Stimulated activated CD8-positive, alpha-beta memory T cell treated with anti-CD3 and anti-CD28 coated beads, Interleukin-12 subunit alpha, Interleukin-12 subunit beta, amount 100 ng/mL, for 24 hours (primary cell): Measurements from ENCODE around the gene DOCK9.
"Not testable (repeated sequence)": the region's sequence is repeated elsewhere in the genome, so short reads cannot be mapped to it uniquely, and the experiment has no call there.

ENCODE experiments used
- DNase-seq: peaks from one replicate; pipeline ENCODE4 v3.0.0-alpha.2; 2020; ENCODE audit errors: extremely low read depth

DOCK9 gene

DNA sequence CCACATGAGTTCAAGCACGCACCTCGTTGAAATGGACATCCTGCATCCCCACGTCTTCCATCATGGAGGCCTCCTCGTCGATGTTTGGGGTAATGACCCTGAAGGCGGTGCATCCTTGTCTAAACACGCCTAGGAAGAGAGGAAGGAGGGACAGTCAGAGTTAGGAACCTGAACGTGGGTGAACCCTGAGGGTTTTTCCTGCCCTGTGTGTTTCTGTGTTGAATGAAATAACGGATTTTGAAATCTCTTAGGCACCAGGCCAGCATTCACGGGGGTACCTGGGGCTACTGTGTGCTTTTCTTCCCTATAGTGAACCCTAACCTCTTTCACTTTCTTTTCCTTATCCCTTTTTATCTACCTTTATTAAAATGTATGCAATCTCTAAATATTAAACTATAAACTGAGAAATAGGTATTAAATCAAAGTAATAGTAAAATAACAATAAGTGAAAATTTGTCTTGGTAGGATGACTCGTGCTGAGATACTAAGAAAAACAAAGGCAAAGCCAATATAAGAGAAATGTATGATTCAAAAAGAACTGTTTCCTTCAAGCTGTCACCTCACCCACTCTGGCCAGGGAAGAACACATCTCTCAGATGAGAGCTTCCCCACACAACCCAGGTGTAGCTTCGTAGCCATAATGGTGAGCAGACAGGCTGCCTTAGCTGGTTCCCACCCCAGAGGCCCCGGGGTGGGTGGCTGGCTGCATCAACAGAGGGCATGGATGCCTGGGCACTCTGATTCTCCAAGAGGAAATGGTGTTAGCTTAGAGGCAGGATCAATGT, 153.3 kb downstream of the DOCK9 start:
- no peak for DNase-seq

DNA sequence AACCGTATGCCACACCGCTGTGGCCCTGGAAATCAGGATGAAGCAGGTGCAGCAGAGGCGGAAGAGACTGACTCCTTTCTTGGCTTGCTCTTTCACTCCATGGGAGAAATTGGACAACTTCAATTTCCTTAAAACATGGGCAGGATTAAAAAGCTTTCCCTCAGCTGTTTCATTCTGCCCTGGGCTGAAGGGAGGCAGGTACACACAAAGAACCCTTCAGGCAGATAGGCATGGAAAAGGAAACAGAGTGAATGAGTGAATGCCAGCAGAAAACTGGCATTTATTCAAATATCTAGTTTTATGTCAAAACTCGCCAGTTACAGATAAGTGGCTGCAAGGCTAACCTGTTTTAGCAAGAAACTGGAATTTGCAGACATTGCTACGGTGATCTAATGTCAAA, 154.4 kb downstream of the DOCK9 start:
- DNase-seq, result no peak

DNA sequence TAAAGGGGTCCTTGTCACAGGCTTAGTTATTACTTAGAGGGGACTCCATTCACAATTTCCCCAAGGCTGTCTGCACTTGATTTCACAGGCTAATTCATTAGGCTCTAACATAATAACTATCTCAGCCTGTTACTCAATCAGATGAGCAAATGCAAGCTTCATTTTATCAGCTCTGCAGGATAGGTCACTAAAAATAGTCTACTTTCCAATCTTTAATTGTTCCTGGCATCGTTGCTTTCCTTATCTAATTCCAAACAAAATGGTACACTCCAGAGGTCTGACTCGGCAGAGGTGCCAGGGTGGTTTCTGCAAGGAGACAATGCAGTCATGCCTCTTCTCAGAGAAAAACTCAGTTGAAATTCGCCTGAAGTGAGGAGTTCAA, 155.6 kb downstream of the DOCK9 start:
- DNase-seq, result no peak

DNA sequence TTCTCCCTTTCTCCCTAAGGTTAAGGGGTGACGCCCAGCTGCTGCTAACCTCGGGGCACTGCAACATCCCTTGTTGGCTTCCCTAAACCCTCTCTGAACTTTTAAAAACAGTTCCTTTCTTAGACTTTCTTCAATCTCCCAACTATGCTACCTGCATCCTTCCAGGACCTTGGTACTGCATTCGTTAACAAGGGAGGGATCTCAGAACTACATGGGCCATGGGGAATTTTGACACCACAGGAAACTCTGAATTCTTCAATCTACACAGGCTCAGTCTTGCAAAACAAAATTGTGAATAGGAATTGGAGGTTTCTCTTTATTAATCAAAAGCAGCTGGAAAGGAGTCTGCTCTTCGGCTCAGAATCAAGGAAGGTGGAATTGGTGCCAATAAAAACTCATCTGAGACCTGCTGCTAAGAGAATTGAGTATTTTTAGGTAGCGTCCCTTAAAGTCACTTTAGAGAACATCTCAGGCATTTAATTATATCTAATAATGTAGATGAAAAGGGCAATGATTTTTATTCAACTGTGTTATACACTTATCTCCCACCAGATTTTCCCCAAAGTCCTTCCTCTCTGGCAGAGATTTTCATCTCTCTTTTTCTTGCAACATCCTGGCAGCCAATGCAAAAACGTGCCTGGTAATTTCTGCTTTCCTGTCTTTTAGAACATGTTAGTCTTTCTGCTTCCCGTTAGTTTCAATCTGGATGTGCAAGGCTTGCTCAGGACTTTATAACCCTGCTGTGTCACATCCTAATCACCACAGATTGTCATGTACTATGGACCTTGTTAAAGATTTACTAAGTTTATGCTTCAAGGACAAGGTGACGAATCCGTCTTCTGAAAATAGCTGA, 156.3 kb downstream of the DOCK9 start:
- no peak for DNase-seq

DNA sequence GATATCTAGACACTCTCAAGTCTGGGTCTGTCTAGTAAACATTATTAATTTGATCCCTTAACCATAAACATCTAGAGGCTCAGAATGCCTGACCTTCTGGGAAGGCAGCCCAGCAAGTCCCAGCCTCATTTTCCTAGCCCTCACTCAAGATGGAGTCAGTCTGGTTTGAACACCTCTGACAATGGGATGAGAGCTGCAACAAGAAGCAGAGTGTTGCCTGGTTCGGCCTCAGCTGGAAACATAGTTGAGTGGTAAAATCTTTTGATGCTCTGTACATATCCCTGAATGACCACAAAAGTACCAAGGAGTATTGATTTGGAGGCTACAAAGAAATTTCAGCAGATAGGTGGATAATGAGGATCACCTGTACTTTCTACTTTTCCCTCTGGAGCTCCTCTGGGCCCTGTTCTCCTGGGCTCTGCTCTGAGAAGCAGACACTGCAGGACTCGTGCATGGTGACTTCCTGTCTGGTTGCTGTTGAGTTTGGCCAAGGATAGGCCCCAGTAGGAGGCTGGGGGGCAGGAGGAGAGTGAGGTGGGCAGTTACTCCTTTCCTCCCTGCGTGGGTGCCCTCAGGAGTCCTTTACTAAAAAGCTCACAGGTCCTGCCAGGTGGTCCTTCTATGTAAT, 157.0 kb downstream of the DOCK9 start:
- no peak for DNase-seq

DNA sequence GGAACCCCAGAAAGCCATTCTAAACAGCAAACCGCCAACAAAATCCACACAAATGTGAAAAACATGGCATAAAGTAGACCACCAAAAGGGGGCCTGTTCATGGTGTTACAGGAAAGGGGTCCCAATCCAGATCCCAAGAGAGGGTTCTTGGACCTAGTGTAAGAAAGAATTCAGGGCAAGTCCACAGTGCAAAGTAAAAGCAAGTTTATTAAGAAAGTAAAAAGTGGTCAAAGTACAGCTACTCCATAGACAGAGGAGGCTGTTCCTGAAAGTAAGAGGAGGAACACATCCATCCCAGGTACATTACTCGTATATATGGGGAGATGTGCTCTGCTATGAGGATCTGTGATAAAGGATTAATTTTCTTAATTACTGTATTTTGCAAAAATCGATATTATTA, 157.6 kb downstream of the DOCK9 start:
- DNase-seq, result no peak

DNA sequence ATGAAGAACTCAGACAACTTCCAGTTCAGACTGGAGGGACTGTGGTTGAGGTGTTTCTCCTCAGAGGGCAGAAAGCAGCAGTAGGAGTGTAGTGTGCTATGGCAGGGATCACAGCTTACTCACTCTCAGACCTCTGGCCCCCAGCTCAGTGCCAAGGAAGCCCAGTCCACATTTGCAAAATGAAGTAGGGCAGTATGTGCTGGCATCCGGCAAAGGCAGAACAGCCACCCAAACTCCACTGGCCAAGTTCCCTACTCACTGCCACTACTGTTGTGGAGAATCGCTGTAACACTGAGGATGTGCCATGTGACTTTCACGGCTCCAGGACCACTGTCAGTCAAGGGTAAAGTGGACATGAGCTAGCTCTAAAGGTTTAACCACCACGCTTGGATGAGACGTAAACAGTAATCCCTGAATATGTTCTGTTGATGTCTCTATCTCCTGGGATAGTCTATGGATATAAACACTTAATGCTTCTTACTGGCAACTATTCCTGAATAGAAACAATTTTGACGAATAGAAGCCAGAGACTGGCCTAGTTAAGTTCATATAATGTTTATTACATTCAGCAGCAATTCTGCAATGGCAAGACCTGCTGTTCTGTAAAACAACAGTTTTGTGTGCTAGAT, 158.4 kb downstream of the DOCK9 start:
- no peak for DNase-seq

DNA sequence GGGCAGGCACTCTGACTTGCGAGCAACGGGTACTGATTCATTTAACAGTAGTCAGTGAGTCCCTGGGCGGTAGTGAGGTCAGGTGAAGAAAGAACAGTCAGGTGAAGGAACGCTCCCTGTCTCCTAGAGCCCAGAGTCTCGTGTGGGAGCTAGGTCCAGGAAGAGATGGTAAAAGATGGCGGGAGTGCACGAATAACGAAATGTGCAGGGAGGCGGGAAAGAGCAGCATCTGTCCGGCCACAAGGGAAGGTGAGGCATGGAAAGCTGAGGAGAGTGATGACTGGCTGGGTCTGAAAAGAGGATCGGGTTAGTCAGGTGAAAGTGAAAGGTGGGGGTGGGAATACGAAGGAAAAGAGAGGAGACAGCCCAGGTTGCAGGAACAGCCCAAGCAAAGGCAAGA, 161.5 kb downstream of the DOCK9 start:
- no peak for DNase-seq

DNA sequence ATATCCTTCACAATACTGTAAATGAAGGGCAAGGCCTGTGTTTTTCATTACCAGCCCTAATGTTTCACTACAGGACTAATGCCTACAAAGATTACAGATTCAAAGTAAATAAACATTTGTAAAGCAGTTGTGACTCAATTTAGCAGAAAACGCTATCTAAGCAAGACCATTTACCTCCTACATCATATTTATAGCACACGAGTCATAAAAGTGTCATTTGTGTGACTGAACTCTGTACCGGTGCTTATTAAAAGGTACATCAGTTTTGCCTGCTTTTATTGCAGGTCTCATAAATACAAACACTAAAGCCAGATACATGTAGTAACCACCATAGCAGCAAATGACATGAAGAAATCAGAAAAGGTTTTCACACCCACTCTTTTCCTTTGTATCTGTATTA, 163.9 kb downstream of the DOCK9 start:
- DNase-seq, result no peak

DNA sequence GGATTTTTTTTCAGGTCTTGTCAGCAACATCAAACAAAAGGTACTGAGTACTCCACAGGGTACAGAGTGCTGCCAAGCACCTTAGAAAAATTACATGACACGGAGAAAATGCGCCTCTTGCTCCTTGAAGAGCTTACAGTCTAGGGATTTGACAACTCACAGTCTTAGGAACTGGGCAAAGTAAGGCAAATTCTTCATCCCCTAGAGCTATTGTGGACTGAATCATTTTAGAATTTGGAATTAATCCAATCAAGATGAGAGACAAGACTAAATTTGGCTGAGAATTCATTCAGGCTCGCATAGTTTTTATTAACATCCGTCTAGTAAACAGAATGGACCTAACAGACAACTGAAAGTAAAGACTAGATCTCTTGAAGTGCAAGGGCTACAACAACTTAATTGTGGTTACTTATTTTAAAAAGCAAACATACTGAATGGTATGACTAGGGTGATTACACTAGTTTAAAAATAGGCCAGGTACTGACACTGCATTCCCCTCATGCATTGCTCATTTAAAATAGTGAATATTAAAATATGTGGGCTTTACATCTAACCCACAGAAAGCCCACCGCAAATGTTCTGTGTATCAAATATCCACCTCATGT, 165.6 kb downstream of the DOCK9 start:
- not testable (repeated sequence) for DNase-seq

DNA sequence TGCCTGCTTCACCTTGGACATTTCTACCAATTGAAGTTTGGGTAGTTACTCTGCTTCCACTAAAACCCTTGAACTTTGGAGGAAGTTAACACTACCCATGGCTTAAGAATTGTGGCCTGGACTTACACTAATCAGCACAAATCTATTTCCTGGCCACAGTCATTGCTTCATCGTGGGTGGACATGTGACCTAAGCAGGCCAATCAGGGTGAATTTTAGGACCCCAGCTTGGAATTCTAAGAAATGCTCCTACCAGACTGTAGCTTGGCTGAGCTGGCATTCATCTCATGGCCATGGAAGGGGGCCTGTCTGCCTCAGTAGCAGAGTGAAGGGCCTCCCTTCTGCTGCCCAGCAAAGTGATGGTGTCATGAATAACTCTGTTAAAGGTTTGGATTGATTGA, 167.1 kb downstream of the DOCK9 start:
- no peak for DNase-seq

DNA sequence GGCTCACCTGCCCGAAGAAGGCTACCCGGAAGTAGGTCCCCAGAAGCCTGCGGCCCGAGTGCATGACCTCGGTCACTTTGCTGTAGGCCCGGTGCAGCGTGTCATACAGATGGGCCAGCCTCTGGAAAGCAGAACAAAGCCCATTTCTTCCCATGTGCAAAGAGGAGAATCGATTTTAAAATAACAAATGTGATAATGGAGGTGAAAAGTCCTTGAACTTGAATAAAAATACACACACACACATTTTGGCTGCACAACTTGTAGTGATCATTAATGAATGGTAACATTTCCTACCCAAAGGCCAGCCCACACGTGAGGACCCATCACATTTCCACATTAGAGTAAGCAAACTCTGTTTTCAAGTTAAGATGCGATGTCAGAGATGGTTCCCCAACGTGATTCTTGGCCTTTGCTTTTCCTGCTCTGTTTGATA, 168.5 kb downstream of the DOCK9 start:
- no peak for DNase-seq

DNA sequence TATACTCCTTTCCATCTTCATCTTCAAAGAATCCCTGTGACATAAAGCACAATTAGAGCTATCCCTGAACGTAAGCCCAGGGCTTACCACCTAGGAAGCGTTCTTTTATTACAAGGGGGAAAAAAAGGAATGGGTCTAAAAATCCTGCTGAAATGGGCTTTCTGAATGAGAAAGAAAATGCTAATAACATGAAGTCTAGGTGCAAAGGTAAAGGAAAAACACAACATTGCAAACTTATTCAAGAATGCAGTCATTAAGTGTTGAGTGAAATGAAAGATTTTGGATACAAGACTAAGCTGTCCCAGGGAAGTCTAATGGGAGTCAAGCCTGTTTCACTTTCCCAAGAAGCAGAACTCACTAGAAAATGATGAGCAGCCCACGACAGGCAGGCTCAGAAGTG, 170.1 kb downstream of the DOCK9 start:
- DNase-seq, result no peak

DNA sequence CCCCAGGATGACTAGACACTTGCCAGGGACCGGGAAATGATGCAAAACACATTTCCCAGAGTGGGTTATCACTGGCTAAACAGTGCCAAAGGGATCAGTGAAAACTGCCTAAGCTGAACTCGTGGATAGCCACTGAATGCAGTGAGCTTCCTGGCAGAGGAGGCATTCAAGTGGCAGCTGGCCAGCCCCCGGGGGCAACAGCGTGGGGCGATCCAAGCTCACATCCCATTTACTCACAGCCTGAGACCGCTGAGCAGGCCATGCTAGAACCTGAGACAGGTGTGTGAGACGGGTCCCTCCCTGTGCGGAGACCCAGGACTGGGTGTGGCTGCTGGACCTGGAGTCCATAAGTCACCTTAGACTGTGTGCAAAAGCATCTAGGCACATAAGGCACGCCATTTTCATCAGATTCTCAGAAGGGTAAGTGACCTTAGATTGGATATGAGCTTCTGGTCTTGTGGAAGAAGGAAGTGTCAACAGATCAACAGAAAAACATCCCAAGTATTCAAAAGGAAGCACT, 173.5 kb downstream of the DOCK9 start:
- no peak for DNase-seq

DNA sequence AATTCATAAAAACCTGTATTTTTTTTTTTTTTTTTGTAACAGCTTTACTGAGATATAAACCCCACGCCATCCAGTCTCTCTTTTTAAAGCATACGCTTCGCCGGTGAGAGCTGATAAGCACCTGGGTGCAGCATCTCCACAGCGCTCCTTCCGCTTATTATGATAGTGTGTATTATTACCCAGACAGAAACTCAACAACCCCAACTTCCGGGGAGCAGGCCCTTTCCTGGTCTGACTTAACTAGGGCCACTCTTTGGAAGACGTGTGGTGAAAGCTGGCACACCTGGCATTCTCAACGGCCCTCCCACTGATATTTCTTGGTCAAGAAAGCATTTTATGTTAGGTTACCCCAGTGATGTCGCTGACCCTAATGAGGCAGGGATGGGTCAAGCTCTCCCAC, 173.9 kb downstream of the DOCK9 start:
- no peak for DNase-seq

DNA sequence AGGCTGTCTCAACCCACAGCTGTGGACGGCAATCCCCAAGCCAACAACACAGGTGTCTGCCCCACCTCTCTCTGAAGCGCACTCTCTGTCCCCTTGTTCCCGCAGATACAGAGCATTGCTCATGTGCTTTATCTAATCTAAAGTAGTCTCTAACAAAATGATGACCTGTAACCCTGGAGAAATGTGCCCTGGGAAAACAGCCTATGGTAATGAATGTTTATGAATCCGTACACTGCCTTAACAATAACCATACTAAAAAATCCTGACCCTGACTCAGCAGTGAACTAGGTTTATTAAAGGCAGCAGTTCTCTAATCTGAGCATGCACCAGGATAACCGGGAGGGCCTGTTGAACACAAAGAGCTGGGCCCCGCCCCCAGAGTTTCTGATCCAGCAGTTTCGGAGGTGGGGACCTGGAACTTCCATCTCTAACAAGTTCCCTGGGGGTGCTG, 174.7 kb downstream of the DOCK9 start:
- DNase-seq, result no peak

DNA sequence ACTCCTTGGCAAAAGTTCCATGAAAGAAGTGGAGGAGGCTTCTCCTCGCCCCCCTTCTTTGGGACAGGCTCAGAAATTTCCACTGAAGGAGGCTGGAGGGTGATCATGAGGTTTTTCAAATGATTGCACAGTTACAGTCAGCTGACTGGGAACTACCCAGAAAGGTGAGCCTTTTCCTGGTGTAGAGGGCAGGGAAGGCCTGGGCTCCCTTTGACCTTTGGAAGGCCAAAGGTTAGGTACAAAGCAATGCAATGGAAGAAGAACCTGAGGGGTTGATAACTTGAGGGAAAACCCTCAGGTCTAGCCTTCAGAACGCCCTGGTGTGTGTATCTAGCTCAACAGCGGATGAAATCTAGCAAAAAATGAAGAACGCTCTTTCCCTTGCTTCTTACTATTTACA, 175.3 kb downstream of the DOCK9 start:
- no peak for DNase-seq

DNA sequence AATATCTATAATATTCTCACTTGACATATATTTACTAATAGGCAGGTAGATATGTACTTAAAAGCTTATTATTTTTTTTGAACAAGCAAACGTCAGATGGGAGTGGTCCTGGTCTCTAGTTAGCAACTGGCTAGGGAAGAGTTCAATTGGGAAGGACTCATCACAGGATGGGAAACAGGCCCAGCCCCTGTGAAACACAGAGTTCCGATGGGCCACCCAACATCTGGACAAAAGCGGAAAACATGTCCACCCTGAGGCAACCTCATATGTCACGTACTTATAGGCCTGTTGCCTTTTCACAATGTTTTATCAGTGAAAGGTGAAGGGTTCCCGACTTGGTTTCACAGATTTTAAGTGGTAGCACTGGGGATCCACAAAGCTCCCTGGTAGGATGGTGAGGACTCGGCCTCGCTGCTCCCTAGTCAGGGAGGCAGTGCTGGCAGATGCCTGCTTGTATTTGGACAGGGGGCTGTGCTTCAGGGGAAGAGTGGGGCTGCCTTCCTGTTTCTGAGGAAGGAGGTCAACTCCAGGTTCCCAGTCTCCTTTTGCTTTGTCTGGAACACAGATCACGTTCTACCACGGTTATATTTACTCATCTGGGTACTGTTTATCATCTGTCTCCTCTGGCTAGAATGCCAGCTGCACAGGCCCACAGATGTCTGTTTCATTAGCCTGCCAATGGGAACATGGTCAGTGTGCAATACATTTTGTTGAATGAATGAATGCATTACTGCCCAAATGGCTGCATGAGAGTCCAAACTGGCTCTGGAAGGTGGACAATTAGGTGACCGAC, 176.0 kb downstream of the DOCK9 start:
- no peak for DNase-seq

DNA sequence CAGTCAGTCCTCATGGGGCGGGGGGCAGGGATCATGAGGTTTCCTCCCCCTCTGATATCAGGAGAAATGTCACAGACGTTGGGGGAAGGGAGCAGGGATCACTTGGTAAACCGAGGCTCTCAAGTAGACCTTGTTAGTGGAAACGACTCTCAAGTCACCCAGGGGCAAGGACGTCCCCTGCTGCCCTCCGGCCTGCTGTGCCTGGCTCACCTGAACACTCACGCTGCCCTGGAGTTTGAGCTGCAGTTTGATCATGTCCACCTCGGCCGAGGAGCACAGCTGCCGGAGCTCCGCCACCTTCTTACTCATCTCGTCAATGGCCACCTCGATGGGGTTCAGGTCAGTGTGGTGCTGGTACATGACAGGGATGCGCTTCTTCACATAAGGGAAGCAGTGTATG, 177.8 kb downstream of the DOCK9 start:
- DNase-seq, result no peak

DNA sequence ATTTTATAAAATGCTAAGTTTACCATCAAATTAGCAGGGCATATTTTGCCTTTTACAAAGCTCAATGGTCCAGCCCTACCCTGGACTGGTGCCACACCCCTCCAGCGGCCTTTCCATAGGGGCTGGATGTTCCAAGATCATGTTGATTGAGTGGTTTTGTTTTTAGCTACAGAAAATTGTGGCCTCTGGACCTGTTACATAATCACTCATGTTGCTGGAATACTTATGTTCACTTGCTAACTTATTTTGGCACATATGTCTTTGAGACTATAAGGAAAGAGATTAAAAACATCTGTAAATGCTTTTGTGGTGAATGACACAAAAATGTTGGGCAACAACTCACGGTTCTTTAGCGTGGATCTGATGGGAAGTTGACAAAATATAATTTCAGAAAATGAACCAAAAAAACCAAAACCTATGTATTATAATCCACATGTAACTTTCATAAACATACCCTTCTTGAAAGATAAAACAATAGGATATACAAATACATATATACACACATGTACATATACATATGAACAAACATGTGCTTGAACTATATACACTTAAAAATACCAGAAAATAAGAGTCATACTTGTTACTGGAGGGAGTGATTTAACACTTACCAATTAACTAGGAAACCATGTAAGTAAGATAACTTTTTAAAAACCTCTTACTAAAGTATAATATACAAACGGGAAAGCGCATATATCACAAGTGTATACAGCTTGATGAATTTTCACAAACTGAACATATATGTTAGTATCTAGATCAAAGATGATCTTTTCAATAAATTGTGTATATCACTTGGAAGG, 178.8 kb downstream of the DOCK9 start:
- no peak for DNase-seq
